Measurements from ENCODE around the gene ITIH2.
"Not testable (repeated sequence)": the region's sequence is repeated elsewhere in the genome, so short reads cannot be mapped to it uniquely, and the experiment has no call there.

ITIH2 gene, protein sequence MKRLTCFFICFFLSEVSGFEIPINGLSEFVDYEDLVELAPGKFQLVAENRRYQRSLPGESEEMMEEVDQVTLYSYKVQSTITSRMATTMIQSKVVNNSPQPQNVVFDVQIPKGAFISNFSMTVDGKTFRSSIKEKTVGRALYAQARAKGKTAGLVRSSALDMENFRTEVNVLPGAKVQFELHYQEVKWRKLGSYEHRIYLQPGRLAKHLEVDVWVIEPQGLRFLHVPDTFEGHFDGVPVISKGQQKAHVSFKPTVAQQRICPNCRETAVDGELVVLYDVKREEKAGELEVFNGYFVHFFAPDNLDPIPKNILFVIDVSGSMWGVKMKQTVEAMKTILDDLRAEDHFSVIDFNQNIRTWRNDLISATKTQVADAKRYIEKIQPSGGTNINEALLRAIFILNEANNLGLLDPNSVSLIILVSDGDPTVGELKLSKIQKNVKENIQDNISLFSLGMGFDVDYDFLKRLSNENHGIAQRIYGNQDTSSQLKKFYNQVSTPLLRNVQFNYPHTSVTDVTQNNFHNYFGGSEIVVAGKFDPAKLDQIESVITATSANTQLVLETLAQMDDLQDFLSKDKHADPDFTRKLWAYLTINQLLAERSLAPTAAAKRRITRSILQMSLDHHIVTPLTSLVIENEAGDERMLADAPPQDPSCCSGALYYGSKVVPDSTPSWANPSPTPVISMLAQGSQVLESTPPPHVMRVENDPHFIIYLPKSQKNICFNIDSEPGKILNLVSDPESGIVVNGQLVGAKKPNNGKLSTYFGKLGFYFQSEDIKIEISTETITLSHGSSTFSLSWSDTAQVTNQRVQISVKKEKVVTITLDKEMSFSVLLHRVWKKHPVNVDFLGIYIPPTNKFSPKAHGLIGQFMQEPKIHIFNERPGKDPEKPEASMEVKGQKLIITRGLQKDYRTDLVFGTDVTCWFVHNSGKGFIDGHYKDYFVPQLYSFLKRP

DNA sequence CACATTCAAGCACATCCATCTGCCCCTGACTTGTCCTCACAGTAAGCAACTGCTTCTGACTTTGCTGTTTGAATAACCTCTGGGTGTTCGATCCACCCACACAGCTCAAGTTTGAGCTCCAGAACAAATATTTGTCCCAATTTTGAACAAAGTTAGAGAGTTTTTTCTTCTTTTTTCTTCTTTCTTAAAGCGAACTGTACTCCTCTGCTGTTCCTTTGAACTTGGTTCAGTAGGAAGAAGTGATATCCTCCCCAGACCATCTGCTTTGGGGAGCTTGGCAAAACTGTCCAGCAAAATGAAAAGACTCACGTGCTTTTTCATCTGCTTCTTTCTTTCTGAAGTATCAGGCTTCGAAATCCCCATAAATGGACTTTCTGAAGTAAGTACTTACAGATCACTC, at the start of gene ITIH2:
Gene ITIH2, plus strand, starts transcription at position 177 of the 400 bp plus-strand sequence. Its CDS starts 119 bp downstream, at position 296.
- DNase-seq = no peak

DNA sequence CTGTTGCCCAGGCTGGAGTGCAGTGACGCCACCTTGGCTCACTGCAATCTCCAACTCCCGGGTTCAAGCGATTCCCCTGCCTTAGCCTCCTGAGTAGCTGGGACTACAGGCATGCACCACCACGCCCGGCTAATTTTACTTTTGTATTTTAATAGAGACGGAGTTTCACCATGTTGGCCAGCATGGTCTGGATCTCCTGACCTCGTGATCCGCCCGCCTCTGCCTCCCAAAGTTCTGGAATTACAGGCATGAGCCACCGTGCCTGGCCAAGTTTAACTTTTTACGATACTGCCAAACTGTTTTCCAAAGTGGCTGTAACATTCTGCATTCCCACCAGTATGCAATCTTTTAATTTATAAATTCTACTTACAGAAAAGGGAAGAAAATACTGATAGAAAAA, 46.0 kb upstream of the ITIH2 start:
- DNase-seq = not testable (repeated sequence)

DNA sequence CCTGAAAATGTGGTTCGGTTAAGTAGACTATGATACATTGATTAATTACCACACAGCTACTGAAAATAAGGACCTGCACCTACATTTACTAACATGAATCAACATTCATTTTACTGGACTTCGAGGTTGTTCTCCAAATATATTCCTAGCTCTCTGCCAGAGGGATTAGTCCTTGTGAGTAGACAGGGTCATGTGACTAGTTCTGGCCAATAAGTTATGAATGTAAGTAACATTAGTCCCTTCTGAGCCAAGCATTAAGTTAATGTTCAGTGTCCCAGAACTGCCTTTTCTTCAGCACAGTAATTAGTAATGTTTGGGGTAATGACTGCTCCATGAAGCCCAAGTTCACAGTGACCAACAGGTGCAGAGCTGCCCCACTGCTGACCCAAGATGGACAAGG, 45.6 kb upstream of the ITIH2 start:
- DNase-seq = no peak

DNA sequence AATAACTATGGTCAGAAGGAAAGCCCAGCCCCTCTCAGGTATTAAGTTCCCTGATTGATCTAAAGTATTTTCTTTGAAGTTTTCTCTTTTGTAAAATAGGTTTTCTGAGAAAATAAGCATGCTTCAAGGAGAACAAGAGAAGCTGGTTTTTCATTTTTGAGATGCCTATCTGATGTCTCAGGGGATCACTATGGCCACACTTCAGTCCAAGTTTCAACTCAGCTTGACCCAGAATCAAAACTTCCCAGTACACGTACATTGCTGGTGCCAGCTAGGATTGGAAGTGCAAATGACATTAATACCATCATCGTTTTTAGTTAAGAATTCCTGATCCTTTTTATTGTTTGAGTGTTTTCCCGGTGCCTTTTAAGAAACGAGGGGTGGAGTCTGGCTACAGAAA, 43.6 kb upstream of the ITIH2 start:
- no peak for DNase-seq

DNA sequence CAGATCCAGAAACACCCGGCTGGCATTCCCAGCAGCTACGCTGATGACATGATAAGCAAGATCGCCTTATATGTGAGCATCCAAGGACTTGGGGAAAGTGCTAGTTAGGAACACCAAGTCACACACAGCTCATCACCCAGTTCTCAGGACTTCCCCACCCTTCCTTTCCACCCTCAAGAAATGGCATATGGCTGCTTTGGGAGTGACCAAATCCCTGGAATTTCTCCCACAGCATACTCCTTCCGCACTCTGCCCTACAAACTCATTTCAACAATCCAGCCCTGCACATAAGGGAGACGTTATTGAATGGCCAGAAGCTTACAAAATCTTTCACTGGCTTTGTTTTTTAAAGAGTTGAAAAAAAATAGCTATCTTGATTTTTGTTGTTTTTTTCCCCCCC, 40.6 kb upstream of the ITIH2 start:
- DNase-seq = no peak

DNA sequence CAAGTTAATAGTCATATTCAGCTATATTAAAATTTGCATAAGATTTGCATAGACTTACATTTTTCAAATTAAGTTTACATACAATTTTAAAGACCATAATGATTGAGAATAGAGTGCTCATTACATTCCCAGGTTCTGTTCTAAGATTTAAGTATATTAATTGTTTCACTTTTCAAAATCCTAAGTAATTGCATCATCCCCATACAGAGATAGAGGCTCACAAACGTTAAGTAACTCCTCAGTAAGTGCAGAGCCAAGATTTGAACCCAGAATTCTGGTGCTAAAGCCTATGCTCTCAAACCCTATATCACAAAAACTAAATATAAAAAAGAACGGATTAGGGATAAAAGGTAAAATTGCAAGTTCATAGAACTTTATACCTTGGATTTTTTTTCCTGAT, 38.4 kb upstream of the ITIH2 start:
- no peak for DNase-seq

DNA sequence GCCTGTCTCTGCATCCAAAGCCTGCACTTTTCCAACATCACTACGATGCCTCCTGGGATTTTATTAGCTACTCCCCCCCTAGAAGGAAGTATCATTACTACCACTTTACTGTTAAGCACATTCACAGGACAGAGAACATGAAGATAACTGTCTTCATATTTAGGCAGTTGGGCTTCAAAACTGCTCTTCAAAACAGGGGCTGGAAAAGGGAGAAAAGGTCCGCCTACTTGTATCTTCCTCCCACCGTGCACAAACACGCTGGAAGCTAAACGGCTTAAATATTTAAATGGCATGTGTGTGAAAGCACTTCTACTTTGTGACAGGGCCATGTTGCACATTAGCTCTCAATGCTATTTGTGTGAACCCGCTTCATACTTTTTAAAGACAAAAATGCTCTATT, 37.3 kb upstream of the ITIH2 start:
- DNase-seq = no peak

DNA sequence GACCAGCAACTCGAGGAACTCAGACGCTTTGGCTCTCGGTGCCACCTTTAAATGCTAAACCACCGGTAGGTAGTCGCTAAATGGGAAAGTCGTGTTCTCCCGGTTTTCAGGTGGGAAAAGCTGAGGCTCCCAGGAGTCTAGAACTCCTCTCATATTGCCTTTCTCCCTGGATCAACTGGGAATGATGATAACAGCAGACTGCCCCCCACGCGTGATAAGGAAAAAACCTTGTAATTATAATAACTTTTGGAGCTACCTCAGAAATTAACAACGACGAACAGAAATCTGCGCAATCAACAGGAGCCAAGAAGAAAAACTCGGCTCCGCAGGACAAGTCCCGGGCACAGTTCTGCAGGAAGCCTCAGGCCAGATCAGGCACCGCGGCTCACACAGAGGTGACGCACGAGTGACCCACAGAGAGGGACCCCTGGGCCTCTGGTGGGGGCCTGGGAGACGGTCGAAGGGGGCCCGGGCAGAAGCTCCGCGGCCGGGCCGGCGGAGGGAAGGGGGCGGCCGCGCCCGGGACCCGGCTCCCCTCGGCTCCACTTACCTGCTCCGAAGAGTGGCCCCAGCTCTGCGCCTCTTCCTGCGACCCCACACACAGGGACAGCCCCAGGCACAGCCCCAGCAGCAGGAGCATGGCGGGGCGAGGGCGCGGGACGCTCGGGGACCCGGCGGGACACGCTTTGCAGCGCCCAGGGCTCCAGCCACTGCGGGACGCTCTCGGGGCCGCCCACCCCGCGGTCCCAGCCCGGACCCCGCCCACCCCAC, 36.7 kb upstream of the ITIH2 start, which contains the start of gene ITIH5:
Gene ITIH5, minus strand, starts transcription at position 714 of the 771 bp plus-strand sequence. Its CDS starts 74 bp downstream, at position 640.
- no peak for DNase-seq

DNA sequence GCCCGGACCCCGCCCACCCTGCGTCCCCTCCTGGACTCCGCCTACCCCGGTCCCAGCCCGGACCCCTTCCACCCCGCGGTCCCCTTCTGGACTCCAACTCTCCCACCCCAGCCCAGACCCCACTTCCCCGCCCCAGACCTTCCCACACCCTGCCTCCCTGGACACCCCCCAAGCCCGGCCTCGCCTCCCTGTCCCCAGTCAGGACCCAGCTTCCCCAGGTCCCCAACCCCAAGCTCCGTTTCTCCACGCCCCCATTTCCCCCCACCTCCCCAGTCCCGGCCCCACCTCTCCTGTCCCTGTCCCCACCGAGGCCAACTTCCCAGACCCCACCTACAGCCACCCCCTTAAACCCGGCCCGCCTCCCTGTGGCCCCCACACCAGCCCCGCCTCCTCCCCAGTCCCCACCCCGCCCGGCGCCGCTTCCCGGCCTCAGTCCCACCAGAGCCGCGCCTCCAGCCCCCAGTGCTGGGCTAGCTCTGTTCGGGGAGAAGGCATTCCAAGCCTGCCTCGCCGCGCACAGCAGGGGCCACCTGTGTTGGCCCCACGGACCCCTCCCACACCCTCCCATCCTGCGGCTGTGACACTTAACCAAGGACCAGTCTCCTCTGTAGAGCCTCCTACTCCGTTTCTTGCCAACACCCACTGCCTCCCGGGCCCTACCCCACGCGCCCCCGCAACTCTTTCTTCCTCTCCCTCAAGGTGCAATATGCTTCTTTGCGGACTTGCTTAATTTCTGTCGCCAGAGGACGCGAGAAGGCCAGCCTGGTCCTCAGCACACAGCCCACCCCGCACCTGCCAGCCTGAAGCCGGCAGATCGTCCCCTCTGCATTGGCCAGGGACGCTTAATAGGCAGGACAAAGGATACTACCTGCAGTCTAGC, 35.6 kb upstream of the ITIH2 start:
- DNase-seq = no peak

DNA sequence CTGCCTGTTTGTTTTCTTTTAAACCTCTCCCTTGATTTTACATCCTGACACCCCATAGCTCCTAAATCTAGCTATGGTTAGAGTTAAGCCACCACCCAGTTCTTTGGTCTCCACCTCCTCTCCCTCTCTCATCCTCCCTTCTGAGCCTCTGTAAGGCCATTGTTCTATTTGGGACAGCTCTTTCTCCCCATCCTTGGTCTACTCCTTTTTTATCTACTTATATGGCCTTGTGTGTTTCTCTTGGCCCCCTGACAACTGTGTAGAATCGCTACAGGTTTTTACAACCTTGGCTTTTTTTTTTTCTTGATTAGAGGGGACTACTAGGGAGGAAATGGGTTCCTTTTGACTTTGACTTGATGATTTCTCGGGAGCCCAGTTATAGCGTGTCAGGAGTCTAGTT, 33.0 kb upstream of the ITIH2 start:
- DNase-seq = no peak

DNA sequence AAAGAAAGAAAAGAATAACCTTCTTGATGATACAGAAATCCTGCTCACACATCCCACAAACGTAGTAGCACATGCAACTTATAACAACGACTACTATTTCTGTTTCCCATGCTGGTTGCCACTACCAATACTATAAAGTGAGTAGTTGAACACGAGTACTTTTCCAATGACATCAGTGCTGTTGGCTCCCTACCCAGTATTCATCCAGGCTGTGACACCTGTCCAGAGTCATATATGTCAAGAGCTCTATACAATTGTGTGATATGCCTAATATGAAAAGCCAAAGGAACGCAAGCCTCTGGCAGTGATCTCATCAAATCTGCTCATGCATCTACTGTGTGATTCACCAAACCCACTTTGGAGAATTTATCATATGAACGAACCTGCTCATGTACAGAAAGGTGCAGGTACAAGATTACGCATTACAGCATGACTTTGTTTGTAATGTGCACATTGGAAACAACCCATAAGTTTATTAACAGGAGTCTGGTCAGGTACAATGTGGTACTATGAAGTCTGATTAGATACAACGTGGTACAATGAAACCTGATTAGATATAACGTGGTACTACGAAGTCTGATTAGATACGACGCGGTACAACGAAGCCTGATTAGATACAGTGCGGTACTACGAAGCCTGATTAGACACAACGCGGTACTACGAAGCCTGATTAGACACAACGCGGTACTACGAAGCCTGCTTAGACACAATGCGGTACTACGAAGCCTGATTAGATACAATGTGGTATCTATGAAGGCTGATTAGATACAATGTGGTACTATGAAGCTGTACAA, 30.6 kb upstream of the ITIH2 start:
- DNase-seq = no peak

DNA sequence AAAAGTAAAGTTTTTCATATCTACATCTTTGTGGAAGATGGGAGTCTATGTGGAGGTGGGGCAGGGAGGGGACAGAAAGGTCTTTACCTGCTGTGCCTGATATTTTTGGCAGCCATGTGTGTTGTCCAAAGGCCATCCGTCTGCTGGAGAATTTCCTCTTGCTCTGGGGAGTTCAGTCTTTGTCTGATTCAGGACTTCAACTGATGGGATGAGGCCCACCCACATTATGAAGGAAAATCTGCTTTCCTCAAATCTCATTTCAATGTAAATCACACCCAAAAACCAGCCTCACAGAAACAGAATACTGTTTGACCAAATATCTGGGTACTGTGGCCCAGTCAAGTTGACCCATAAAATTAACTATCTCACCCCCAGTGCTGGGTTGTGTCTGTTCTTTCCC, 23.9 kb upstream of the ITIH2 start:
- DNase-seq = no peak

DNA sequence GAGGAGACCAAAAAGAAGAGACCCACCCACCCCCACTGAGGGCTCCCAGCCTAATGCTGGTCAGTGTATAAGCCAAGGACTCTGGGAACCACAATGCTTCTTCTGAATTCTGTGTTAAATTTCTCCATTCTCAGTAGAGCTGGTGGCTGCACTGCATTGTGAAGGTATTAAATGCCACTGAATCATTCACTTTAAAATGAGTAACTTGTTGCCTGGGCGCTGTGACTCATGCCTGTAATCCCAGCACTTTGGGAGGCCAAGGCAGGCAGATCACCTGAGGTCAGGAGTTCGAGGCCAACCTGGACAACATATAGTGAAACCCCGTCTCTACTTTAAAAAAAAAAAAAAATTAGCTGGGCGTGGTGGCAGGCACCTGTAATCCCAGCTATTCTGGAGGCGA, 23.0 kb upstream of the ITIH2 start:
- not testable (repeated sequence) for DNase-seq

DNA sequence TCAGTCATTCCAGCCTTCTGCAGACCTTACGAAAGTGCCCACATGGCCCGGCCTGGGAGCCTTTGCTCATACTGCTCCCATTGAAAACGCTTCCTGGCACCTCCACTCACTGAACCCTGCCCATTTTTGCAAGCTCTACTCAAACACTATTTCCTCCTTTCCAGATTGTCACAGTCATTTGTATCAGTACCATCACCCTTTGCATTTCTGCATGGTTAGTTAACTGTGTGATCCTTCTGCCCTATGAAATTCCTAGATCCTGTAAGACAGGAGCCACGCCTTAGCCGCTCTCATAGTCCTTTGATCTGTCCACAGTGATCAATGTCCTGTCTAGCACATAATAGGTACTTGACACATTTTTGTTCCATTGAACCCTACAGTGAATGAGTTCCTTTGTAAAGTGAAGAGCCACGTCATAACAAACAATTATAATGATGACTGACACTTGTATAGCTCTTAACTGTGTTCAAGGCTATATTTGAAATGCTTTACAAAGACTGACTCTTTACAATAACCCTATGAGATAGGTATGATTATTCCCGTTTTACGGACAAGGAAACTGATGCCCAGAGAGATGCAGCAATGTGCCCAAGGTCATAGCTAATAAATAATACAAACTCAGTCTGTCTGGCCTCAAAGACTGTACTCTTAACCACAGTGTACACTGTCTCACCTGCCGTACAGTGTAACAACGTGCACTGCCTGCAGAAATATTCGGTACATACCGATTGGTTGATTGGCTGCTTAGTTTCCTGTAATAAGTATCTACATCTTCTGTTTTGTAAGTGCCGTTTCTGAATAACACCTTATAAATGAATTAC, 16.6 kb upstream of the ITIH2 start:
- DNase-seq = no peak

DNA sequence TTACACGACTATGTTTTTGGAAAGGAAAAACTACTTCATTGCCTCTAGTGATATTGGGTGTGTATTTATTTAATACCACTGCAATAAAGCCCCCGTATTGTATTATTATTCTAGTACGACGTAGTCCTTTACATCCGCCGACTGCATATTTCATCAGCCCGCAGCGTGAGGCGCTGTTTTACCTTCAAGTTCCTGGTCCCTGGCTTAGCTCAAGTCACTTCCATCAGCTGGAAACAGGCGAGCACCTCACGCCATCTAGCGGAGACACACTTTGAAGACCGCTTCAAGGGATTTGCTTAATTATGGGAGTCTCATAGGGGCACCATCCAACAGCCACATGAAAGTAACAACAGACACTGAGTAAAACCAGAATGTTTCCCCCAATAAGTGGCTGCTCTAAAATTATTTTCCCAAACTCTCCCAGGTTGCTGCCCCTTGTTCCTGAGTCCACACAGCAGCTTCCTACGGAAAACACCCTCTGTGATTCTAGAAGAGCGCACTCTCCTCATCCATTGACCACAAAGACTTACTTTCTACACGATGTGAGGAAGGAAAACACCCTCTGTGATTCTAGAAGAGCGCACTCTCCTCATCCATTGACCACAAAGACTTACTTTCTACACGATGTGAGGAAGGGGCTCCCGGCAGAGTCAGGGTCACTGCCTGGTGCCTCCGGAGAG, 15.7 kb upstream of the ITIH2 start:
- DNase-seq = peak in 55 of 58 donors; percentile 7 to 87 (median 67)

DNA sequence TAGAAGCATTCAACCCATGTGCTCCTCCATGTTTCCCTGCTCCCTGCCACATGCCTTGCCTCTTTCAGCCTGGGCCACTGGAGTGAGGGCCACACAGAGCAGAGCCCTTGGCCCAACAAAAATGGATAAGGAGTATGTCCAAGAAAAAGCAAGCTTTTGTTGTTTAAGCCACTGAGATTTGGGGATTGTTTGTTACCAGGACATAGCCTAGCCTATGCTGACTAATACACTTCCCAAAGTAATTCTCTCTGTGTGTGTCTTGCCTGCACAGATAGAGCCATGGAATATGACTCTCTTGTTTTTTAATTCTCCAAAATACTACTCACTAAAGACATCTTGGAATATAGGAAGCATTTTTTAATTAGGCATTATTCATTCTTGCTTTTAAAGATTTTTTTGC, 13.5 kb upstream of the ITIH2 start:
- no peak for DNase-seq

DNA sequence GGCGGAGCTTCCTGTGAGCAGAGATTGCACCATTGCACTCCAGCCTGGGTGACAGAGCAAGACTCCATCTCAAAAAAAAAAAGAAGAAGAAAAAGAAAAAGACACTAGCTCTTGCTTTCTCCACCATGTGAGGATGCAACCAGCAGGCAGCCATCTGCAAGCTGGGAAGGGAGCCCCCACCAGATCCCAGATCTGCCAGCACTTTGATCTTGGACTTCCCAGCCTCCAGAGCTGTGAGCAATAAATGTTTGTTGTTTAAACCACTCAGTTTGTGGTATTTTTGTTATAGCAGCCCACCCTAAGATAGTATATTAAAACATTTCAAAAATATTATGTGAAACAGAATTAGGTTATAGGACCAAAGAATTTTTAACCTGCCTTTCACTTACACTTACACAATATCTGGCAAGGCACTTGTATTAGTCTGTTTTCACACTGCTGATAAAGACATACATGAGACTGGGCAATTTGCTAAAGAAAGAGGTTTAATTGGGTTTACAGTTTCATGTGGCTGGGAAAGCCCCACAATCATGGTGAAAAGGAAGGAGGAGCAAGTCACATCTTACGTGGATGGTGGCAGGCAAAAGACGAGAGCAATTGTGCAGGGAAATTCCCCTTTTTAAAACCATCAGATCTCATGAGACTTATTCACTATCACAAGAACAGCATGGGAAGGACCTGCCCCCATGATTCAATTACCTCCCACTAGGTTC, 12.1 kb upstream of the ITIH2 start:
- DNase-seq = not testable (repeated sequence)
